Amniotic epithelial cell (primary cell): Measurements from ENCODE around the gene IDE.
"Not testable (repeated sequence)": the region's sequence is repeated elsewhere in the genome, so short reads cannot be mapped to it uniquely, and the experiment has no call there.

Experiments
- DNase-seq: peaks from one replicate; pipeline ENCODE4 v3.0.0-alpha.2; 2010; ENCODE audit warnings: low read depth

IDE gene

GRCh38 chr10:92573798-92574547, at the start of gene IDE:
Gene IDE, minus strand, starts transcription at chr10:92574093. Its CDS starts 74 bp downstream, at chr10:92574019.
- DNase-seq, result peak; percentile 85

GRCh38 chr10:92619368-92619767, 45.5 kb upstream of the IDE start:
- DNase-seq, result no peak

GRCh38 chr10:92615515-92615914, 41.6 kb upstream of the IDE start:
- no peak for DNase-seq

GRCh38 chr10:92604841-92605240, 30.9 kb upstream of the IDE start:
- no peak for DNase-seq

- no peak for DNase-seq
Observed at GRCh38 chr10:92598321-92598720, 24.4 kb upstream of the IDE start.

- DNase-seq, result no peak
Observed at GRCh38 chr10:92595505-92595904, 21.6 kb upstream of the IDE start.

- no peak for DNase-seq
Observed at GRCh38 chr10:92593619-92594588, 20.0 kb upstream of the IDE start.

GRCh38 chr10:92592761-92593618, 19.1 kb upstream of the IDE start, which contains the start of gene KIF11:
Gene KIF11, plus strand, starts transcription at chr10:92593130. Its CDS starts 246 bp downstream, at chr10:92593376.
- DNase-seq, result peak; percentile 96

- DNase-seq, result peak; percentile 90
Observed at GRCh38 chr10:92591550-92592022, 17.7 kb upstream of the IDE start.

GRCh38 chr10:92590623-92591549, 17.0 kb upstream of the IDE start:
- peak; percentile 59 for DNase-seq

GRCh38 chr10:92582347-92582746, 8.5 kb upstream of the IDE start:
- DNase-seq, result not testable (repeated sequence)

GRCh38 chr10:92575961-92576360, 2.1 kb upstream of the IDE start:
- DNase-seq, result peak; percentile 70

- peak; percentile 48 for DNase-seq
Observed at GRCh38 chr10:92574548-92575261, 812 bp upstream of the IDE start.

- peak; percentile 45 for DNase-seq
Observed at GRCh38 chr10:92573091-92573797, 649 bp downstream of the IDE start.

GRCh38 chr10:92572362-92573090, 1.4 kb downstream of the IDE start:
- no peak for DNase-seq

- DNase-seq, result peak; percentile 72
Observed at GRCh38 chr10:92571649-92572048, 2.2 kb downstream of the IDE start.

- DNase-seq, result not testable (repeated sequence)
Observed at GRCh38 chr10:92569663-92570062, 4.2 kb downstream of the IDE start.

GRCh38 chr10:92569071-92569470, 4.8 kb downstream of the IDE start:
- peak; percentile 7 for DNase-seq
